ENCODE results near the gene MLH3.

Gene MLH3

DNA sequence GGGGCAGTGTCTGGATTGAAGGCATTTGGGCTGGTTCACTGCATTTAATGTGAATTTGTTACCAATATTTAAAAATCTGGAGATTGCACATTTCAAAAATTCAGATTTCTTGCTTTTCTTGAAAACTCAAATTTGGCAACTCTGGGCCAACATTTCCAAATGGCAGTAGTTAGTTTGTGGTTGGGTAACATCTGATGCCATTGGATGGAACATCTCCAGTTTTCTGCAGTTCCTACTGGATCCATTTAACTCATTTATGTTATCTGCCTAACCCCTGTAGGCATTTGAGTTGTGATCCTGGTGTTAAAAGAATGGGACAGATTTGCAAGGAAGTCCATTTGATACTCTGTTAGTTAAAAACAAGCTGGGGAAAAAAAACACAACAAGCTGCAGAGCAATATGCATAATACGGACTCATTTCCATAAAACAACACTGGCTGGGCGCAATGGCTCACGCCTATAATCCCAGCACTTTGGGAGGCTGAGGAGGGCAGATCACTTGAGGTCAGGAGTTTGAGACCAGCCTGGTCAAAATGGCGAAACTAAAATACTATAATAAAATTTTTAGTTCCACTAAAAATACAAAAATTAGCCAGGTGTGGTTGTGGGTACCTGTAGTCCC is 40.7 kb downstream of the MLH3 start:
- TF ChIP-seq GLIS3 (CRISPR knock-in tag; IDR thresholded peaks at IDR 0.05) (no peak), ISL1 (CRISPR knock-in tag; IDR thresholded peaks at IDR 0.05) (no peak)
- TF ChIP-seq, protein P1, sequence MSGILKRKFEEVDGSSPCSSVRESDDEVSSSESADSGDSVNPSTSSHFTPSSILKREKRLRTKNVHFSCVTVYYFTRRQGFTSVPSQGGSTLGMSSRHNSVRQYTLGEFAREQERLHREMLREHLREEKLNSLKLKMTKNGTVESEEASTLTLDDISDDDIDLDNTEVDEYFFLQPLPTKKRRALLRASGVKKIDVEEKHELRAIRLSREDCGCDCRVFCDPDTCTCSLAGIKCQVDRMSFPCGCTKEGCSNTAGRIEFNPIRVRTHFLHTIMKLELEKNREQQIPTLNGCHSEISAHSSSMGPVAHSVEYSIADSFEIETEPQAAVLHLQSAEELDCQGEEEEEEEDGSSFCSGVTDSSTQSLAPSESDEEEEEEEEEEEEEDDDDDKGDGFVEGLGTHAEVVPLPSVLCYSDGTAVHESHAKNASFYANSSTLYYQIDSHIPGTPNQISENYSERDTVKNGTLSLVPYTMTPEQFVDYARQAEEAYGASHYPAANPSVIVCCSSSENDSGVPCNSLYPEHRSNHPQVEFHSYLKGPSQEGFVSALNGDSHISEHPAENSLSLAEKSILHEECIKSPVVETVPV (CRISPR knock-in tag; IDR thresholded peaks at IDR 0.05): no peak
- TF ChIP-seq, protein P2, sequence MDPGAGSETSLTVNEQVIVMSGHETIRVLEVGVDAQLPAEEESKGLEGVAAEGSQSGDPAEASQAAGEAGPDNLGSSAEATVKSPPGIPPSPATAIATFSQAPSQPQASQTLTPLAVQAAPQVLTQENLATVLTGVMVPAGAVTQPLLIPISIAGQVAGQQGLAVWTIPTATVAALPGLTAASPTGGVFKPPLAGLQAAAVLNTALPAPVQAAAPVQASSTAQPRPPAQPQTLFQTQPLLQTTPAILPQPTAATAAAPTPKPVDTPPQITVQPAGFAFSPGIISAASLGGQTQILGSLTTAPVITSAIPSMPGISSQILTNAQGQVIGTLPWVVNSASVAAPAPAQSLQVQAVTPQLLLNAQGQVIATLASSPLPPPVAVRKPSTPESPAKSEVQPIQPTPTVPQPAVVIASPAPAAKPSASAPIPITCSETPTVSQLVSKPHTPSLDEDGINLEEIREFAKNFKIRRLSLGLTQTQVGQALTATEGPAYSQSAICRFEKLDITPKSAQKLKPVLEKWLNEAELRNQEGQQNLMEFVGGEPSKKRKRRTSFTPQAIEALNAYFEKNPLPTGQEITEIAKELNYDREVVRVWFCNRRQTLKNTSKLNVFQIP (CRISPR knock-in tag; IDR thresholded peaks at IDR 0.05; ENCODE audit: borderline replicate concordance, low read depth): no peak
- no peak for ATAC-seq

DNA sequence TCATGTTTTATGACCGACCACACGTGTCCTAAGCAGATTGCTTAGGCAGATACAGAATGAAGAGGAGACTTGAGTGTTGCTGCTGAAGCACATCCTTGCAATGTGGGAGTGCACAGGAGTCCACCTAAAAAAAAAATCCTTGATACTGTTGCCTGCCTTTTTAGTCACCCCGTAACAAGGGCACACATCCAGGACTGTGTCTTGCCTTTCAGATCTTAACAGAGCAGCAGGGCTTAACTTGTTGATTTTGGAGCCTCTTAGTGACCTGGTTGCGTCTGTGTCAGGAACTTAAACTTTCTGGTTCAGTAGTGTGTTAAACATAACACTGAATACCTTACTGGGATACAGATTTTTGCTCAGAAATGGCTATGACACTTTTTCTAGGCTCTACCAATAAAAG is 42.1 kb downstream of the MLH3 start:
- ATAC-seq: no peak
- TF ChIP-seq ZFP3 (CRISPR knock-in tag; IDR thresholded peaks at IDR 0.05) (no peak), GLIS3 (CRISPR knock-in tag; IDR thresholded peaks at IDR 0.05) (no peak), TOX (CRISPR knock-in tag; IDR thresholded peaks at IDR 0.05; ENCODE audit: borderline replicate concordance) (no peak), ZFP30 (CRISPR knock-in tag; IDR thresholded peaks at IDR 0.05) (no peak), CSDC2 (CRISPR knock-in tag; IDR thresholded peaks at IDR 0.05) (no peak), RARB (CRISPR knock-in tag; IDR thresholded peaks at IDR 0.05) (no peak)
- TF ChIP-seq, protein P1 (CRISPR knock-in tag; IDR thresholded peaks at IDR 0.05): no peak

DNA sequence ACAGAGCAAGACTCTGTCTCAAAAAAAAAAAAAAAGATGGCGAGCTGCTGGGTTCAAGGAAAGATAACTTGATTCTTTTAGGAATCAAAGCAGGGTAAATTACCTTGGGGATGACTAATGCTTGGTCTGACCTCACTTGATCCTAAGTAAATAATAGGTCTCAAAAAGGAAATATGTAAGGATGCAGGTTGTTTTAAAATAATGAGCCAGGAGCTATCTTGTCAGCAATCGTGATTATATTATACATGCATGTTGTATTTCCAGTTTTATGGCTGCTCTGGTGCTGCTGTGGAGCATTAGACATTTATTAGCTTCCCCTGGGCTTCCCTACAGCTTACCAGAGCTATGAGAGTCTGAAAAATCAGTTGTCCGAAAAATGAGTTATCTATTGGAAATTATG is 45.9 kb downstream of the MLH3 start:
- no peak for ATAC-seq
- TF ChIP-seq, protein P1 (CRISPR knock-in tag; IDR thresholded peaks at IDR 0.05): no peak
- TF ChIP-seq, protein P3, sequence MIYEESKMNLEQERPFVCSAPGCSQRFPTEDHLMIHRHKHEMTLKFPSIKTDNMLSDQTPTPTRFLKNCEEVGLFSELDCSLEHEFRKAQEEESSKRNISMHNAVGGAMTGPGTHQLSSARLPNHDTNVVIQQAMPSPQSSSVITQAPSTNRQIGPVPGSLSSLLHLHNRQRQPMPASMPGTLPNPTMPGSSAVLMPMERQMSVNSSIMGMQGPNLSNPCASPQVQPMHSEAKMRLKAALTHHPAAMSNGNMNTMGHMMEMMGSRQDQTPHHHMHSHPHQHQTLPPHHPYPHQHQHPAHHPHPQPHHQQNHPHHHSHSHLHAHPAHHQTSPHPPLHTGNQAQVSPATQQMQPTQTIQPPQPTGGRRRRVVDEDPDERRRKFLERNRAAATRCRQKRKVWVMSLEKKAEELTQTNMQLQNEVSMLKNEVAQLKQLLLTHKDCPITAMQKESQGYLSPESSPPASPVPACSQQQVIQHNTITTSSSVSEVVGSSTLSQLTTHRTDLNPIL (CRISPR knock-in tag; IDR thresholded peaks at IDR 0.05; ENCODE audit: low read depth): no peak
- TF ChIP-seq ISL1 (CRISPR knock-in tag; IDR thresholded peaks at IDR 0.05) (no peak), ZC3H10 (CRISPR knock-in tag; IDR thresholded peaks at IDR 0.05) (no peak), ZFP3 (CRISPR knock-in tag; IDR thresholded peaks at IDR 0.05) (no peak), ZNF70 (CRISPR knock-in tag; IDR thresholded peaks at IDR 0.05) (no peak), TOX (CRISPR knock-in tag; IDR thresholded peaks at IDR 0.05; ENCODE audit: borderline replicate concordance) (no peak), ZNF565 (CRISPR knock-in tag; conservative IDR thresholded peaks at IDR 0.05; ENCODE audit: low read depth) (no peak), ESRRG (CRISPR knock-in tag; IDR thresholded peaks at IDR 0.05) (no peak), GLIS3 (CRISPR knock-in tag; IDR thresholded peaks at IDR 0.05) (no peak), BACH2 (CRISPR knock-in tag; IDR thresholded peaks at IDR 0.05; ENCODE audit: borderline replicate concordance) (no peak), SNAI2 (CRISPR knock-in tag; IDR thresholded peaks at IDR 0.05) (no peak), CSDC2 (CRISPR knock-in tag; IDR thresholded peaks at IDR 0.05) (no peak), RARB (CRISPR knock-in tag; IDR thresholded peaks at IDR 0.05) (no peak)
- TF ChIP-seq, protein P4, sequence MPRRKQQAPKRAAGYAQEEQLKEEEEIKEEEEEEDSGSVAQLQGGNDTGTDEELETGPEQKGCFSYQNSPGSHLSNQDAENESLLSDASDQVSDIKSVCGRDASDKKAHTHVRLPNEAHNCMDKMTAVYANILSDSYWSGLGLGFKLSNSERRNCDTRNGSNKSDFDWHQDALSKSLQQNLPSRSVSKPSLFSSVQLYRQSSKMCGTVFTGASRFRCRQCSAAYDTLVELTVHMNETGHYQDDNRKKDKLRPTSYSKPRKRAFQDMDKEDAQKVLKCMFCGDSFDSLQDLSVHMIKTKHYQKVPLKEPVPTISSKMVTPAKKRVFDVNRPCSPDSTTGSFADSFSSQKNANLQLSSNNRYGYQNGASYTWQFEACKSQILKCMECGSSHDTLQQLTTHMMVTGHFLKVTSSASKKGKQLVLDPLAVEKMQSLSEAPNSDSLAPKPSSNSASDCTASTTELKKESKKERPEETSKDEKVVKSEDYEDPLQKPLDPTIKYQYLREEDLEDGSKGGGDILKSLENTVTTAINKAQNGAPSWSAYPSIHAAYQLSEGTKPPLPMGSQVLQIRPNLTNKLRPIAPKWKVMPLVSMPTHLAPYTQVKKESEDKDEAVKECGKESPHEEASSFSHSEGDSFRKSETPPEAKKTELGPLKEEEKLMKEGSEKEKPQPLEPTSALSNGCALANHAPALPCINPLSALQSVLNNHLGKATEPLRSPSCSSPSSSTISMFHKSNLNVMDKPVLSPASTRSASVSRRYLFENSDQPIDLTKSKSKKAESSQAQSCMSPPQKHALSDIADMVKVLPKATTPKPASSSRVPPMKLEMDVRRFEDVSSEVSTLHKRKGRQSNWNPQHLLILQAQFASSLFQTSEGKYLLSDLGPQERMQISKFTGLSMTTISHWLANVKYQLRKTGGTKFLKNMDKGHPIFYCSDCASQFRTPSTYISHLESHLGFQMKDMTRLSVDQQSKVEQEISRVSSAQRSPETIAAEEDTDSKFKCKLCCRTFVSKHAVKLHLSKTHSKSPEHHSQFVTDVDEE (CRISPR knock-in tag; IDR thresholded peaks at IDR 0.05): no peak
- TF ChIP-seq, protein P5, sequence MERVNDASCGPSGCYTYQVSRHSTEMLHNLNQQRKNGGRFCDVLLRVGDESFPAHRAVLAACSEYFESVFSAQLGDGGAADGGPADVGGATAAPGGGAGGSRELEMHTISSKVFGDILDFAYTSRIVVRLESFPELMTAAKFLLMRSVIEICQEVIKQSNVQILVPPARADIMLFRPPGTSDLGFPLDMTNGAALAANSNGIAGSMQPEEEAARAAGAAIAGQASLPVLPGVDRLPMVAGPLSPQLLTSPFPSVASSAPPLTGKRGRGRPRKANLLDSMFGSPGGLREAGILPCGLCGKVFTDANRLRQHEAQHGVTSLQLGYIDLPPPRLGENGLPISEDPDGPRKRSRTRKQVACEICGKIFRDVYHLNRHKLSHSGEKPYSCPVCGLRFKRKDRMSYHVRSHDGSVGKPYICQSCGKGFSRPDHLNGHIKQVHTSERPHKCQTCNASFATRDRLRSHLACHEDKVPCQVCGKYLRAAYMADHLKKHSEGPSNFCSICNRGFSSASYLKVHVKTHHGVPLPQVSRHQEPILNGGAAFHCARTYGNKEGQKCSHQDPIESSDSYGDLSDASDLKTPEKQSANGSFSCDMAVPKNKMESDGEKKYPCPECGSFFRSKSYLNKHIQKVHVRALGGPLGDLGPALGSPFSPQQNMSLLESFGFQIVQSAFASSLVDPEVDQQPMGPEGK (CRISPR knock-in tag; IDR thresholded peaks at IDR 0.05; ENCODE audit: borderline replicate concordance): no peak
